ENCODE data around the gene DNAI1.

DNA sequence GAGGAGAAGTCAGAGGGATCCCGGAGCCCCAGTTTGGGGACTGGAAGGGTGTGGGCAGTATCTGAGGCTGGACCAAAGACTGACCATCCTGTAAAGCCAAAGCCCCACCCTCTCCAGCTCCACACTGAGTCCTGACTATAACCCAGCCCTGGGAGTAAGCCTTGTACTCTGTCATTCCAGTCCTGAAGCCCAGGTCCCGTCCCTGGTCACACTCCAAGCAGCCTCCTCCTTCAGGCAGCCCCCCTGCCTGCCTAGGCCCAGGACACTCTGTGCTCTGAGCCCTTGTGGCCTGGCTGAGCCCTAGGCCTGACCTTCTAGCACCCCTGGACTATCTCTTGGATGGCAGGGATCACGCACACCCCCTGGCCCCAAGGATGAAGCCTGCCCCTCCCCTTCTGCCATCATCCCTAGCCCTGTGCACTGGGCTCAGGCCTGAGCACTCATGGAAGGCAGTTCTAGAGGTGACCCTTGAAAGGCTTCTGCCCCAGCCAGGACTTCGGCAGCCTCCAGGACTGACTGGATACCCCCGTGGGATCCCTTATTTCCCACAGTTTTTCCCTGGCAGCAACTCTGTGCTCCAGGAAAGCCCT, 92.2 kb downstream of the DNAI1 start:
- TF ChIP-seq, protein P1, sequence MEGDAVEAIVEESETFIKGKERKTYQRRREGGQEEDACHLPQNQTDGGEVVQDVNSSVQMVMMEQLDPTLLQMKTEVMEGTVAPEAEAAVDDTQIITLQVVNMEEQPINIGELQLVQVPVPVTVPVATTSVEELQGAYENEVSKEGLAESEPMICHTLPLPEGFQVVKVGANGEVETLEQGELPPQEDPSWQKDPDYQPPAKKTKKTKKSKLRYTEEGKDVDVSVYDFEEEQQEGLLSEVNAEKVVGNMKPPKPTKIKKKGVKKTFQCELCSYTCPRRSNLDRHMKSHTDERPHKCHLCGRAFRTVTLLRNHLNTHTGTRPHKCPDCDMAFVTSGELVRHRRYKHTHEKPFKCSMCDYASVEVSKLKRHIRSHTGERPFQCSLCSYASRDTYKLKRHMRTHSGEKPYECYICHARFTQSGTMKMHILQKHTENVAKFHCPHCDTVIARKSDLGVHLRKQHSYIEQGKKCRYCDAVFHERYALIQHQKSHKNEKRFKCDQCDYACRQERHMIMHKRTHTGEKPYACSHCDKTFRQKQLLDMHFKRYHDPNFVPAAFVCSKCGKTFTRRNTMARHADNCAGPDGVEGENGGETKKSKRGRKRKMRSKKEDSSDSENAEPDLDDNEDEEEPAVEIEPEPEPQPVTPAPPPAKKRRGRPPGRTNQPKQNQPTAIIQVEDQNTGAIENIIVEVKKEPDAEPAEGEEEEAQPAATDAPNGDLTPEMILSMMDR (IDR thresholded peaks at IDR 0.05; ENCODE audit: low read length), result no peak
- no peak for TF ChIP-seq EZH2 (IDR thresholded peaks at IDR 0.05; ENCODE audit: borderline replicate concordance, low read length)

Data from OCI-LY1 (cell line).